Astrocyte (in vitro differentiated cells and primary cell): ENCODE data around the gene ZBP1. TPM values are rescaled to one million over a fixed set of nuclear protein-coding genes. Genes with fewer than 3 reads are reported as not detected.

Experiments used
- DNase-seq: peaks from one replicate; pipeline ENCODE4 v3.0.0-alpha.2; 2010; ENCODE audit warnings: low read depth
- FAIRE-seq: peaks from 2 replicates; lab custom pipeline; 2011; peaks lifted over from hg19 to GRCh38; lab: Jason Lieb, UNC
- H2AFZ ChIP-seq: 2 replicates; pipeline ENCODE4 v1.6.0; 2012; ENCODE audit warnings: low read depth, low read length, inconsistent platforms
- H3K27ac ChIP-seq: 2 replicates; pipeline ENCODE4 v1.5.1; 2011; ENCODE audit warnings: low read depth, low read length, inconsistent platforms
- H3K27me3 ChIP-seq: 2 replicates; pipeline ENCODE4 v1.6.0; 2011; ENCODE audit warnings: low read length, inconsistent platforms; ENCODE audit not compliant: insufficient read depth
- H3K36me3 ChIP-seq: 2 replicates; pipeline ENCODE4 v1.5.1; 2011; ENCODE audit warnings: low read length, inconsistent platforms; ENCODE audit not compliant: insufficient read depth
- H3K4me1 ChIP-seq: 2 replicates; pipeline ENCODE4 v1.5.1; 2011; ENCODE audit warnings: low read length, inconsistent platforms; ENCODE audit not compliant: insufficient read depth
- H3K4me2 ChIP-seq: 2 replicates; pipeline ENCODE4 v1.6.0; 2012; ENCODE audit warnings: low read length, inconsistent platforms
- H3K4me3 ChIP-seq: 2 replicates; pipeline ENCODE4 v1.5.1; 2011; ENCODE audit warnings: low read depth, mild to moderate bottlenecking, low read length, inconsistent platforms; ENCODE audit not compliant: insufficient read depth
- H3K79me2 ChIP-seq: 2 replicates; pipeline ENCODE4 v1.6.0; 2012; ENCODE audit warnings: mild to moderate bottlenecking, low read length, inconsistent platforms; ENCODE audit not compliant: insufficient read depth
- H3K9ac ChIP-seq: 2 replicates; pipeline ENCODE4 v1.6.0; 2012; ENCODE audit warnings: mild to moderate bottlenecking, low read length, inconsistent platforms
- H3K9me3 ChIP-seq: 2 replicates; pipeline ENCODE4 v1.5.1; 2012; ENCODE audit warnings: low read depth, mild to moderate bottlenecking, low read length, inconsistent platforms; ENCODE audit not compliant: insufficient read depth
- H4K20me1 ChIP-seq: 2 replicates; pipeline ENCODE4 v1.6.0; 2012; ENCODE audit warnings: low read length, inconsistent platforms; ENCODE audit not compliant: insufficient read depth
- H3K27ac Mint-ChIP-seq: one replicate; pipeline ENCODE4 v1.8.0; 2021; ENCODE audit warnings: mild to moderate bottlenecking, mixed read lengths; ENCODE audit not compliant: unreplicated experiment
- H3K27me3 Mint-ChIP-seq: one replicate; pipeline ENCODE4 v1.8.0; 2021; ENCODE audit warnings: low read depth, mixed read lengths; ENCODE audit not compliant: unreplicated experiment
- H3K36me3 Mint-ChIP-seq: one replicate; pipeline ENCODE4 v1.8.0; 2021; ENCODE audit warnings: low read depth, mixed read lengths; ENCODE audit not compliant: unreplicated experiment
- H3K4me1 Mint-ChIP-seq: one replicate; pipeline ENCODE4 v1.8.0; 2021; ENCODE audit warnings: low read depth, mixed read lengths; ENCODE audit not compliant: unreplicated experiment
- H3K4me3 Mint-ChIP-seq: one replicate; pipeline ENCODE4 v1.8.0; 2021; ENCODE audit warnings: mild to moderate bottlenecking, moderate library complexity, mixed read lengths; ENCODE audit not compliant: unreplicated experiment
- H3K9me3 Mint-ChIP-seq: one replicate; pipeline ENCODE4 v1.8.0; 2021; ENCODE audit warnings: mild to moderate bottlenecking, mixed read lengths; ENCODE audit not compliant: unreplicated experiment
- CTCF ChIP-seq: IDR thresholded peaks from 2 replicates; pipeline ENCODE4 v1.5.1; 2011; ENCODE audit warnings: low read depth, mild to moderate bottlenecking, inconsistent platforms, low read length, moderate library complexity; ENCODE audit not compliant: insufficient read depth
- EZH2 ChIP-seq: IDR thresholded peaks from 2 replicates; pipeline ENCODE4 v1.6.1; 2012; ENCODE audit warnings: mild to moderate bottlenecking, low read length, inconsistent platforms; ENCODE audit not compliant: insufficient read depth
- total RNA-seq: library from RNA; stranded (reverse); gene quantifications from 2 replicates; pipeline ENCODE4 v1.2.1, GENCODE V29; 2021

ZBP1 gene
- total RNA-seq, 1 donor from 2014 or later = not detected

GRCh38 chr20:57662456-57663240 is 42.4 kb upstream of the ZBP1 start:
- H3K4me3 Mint-ChIP-seq = no peak overlapping the region
- no peaks in the 10 kb centered on the region for H3K36me3 ChIP-seq
- H3K4me2 ChIP-seq = no peak overlapping the region
- H3K36me3 Mint-ChIP-seq = peaks cover 13% of the 10 kb centered on the region
- DNase-seq (no peak), FAIRE-seq (no peak)
- no peaks in the 10 kb centered on the region for H3K27me3 ChIP-seq
- H3K27me3 Mint-ChIP-seq = no peaks in the 10 kb centered on the region
- H3K9ac ChIP-seq = no peak overlapping the region
- H3K27ac Mint-ChIP-seq = no peak overlapping the region
- peaks cover 98% of the 10 kb centered on the region for H3K79me2 ChIP-seq
- H3K27ac ChIP-seq = no peak overlapping the region
- no peaks in the 10 kb centered on the region for H3K9me3 Mint-ChIP-seq
- peaks cover 5% of the 10 kb centered on the region for H3K4me1 Mint-ChIP-seq
- H4K20me1 ChIP-seq = peaks cover 99% of the 10 kb centered on the region
- no peak overlapping the region for H2AFZ ChIP-seq
- no peak for TF ChIP-seq CTCF
- no peak for TF ChIP-seq EZH2
- no peak overlapping the region for H3K4me3 ChIP-seq
- H3K4me1 ChIP-seq = peaks cover 3% of the 10 kb centered on the region
- no peaks in the 10 kb centered on the region for H3K9me3 ChIP-seq

- FAIRE-seq (no peak), DNase-seq (no peak)
- no peaks in the 10 kb centered on the region for H3K9me3 Mint-ChIP-seq
- Histone ChIP-seq H3K9me3 (no peaks in the 10 kb centered on the region), H3K9ac (no peak overlapping the region), H3K79me2 (peaks cover 98% of the 10 kb centered on the region), H3K27ac (no peak overlapping the region), H3K27me3 (no peaks in the 10 kb centered on the region), H3K36me3 (no peaks in the 10 kb centered on the region), H2AFZ (no peak overlapping the region), H3K4me3 (no peak overlapping the region), H3K4me2 (no peak overlapping the region), H4K20me1 (peaks cover 98% of the 10 kb centered on the region), H3K4me1 (peaks cover 3% of the 10 kb centered on the region)
- TF ChIP-seq EZH2 (no peak), CTCF (no peak)
- H3K27me3 Mint-ChIP-seq = no peaks in the 10 kb centered on the region
- H3K36me3 Mint-ChIP-seq = peaks cover 13% of the 10 kb centered on the region
- peaks cover 5% of the 10 kb centered on the region for H3K4me1 Mint-ChIP-seq
- peak overlapping the region; percentile 75 for H3K27ac Mint-ChIP-seq
- H3K4me3 Mint-ChIP-seq = no peak overlapping the region
Measured at GRCh38 chr20:57661746-57662455, 41.7 kb upstream of the ZBP1 start.
